ENCODE measurements around the gene ABCF2.

Gene ABCF2

GRCh38 chr7:151175793-151176311 lies 51.2 kb downstream of the ABCF2 start:
- no peak overlapping the region for H2AFZ ChIP-seq (ENCODE audit: low read length)
- no peaks in the 10 kb centered on the region for H3K9me2 ChIP-seq (ENCODE audit: low read depth, low read length)
- no peak overlapping the region for H3K4me3 ChIP-seq (ENCODE audit: low read depth, low read length, poor library complexity, severe bottlenecking)
- no peak overlapping the region for H3K9ac ChIP-seq (ENCODE audit: low read length)
- H3K4me1 ChIP-seq (ENCODE audit: insufficient read depth, low read length, severe bottlenecking): no peaks in the 10 kb centered on the region
- no peaks in the 10 kb centered on the region for H3K9me3 ChIP-seq (ENCODE audit: low read length)
- no peaks in the 10 kb centered on the region for H3F3A ChIP-seq (ENCODE audit: insufficient read depth, low read length)
- no peaks in the 10 kb centered on the region for H3K36me3 ChIP-seq (ENCODE audit: insufficient read depth, low read length)
- H3K4me2 ChIP-seq (ENCODE audit: low read length): no peak overlapping the region
- no peaks in the 10 kb centered on the region for H4K20me1 ChIP-seq (ENCODE audit: insufficient read depth, low read length)
- TF ChIP-seq CTCF (IDR thresholded peaks at IDR 0.05; ENCODE audit: low read length) (peak; percentile 13; the same call in 1 of the 2 replicates), EZH2 (IDR thresholded peaks at IDR 0.05; ENCODE audit: borderline replicate concordance, low read length) (no peak)
- H3K27me3 ChIP-seq (ENCODE audit: insufficient read depth, low read length): peaks cover 9% of the 10 kb centered on the region
- H3K27ac ChIP-seq (ENCODE audit: low read depth, low read length, poor library complexity, severe bottlenecking): no peak overlapping the region
- no peaks in the 10 kb centered on the region for H3K79me2 ChIP-seq (ENCODE audit: insufficient read depth, low read length)

- TF ChIP-seq EZH2 (IDR thresholded peaks at IDR 0.05; ENCODE audit: borderline replicate concordance, low read length) (no peak), CTCF (IDR thresholded peaks at IDR 0.05; ENCODE audit: low read length) (no peak)
- H3K27ac ChIP-seq (ENCODE audit: low read depth, low read length, poor library complexity, severe bottlenecking): no peak overlapping the region
- H4K20me1 ChIP-seq (ENCODE audit: insufficient read depth, low read length): no peaks in the 10 kb centered on the region
- H3F3A ChIP-seq (ENCODE audit: insufficient read depth, low read length): no peaks in the 10 kb centered on the region
- peaks cover 9% of the 10 kb centered on the region for H3K27me3 ChIP-seq (ENCODE audit: insufficient read depth, low read length)
- H3K9me2 ChIP-seq (ENCODE audit: low read depth, low read length): no peaks in the 10 kb centered on the region
- no peak overlapping the region for H2AFZ ChIP-seq (ENCODE audit: low read length)
- H3K9ac ChIP-seq (ENCODE audit: low read length): no peak overlapping the region
- H3K79me2 ChIP-seq (ENCODE audit: insufficient read depth, low read length): no peaks in the 10 kb centered on the region
- no peaks in the 10 kb centered on the region for H3K4me1 ChIP-seq (ENCODE audit: insufficient read depth, low read length, severe bottlenecking)
- no peak overlapping the region for H3K4me2 ChIP-seq (ENCODE audit: low read length)
- H3K36me3 ChIP-seq (ENCODE audit: insufficient read depth, low read length): no peaks in the 10 kb centered on the region
- H3K4me3 ChIP-seq (ENCODE audit: low read depth, low read length, poor library complexity, severe bottlenecking): no peak overlapping the region
- H3K9me3 ChIP-seq (ENCODE audit: low read length): no peaks in the 10 kb centered on the region
These were observed 51.8 kb downstream of the ABCF2 start for GRCh38 chr7:151175047-151175792.

- TF ChIP-seq CTCF (IDR thresholded peaks at IDR 0.05; ENCODE audit: low read length): no peak
- no peak for TF ChIP-seq EZH2 (IDR thresholded peaks at IDR 0.05; ENCODE audit: borderline replicate concordance, low read length)
- H3K9ac ChIP-seq (ENCODE audit: low read length): no peak overlapping the region
- no peaks in the 10 kb centered on the region for H3K36me3 ChIP-seq (ENCODE audit: insufficient read depth, low read length)
- H3F3A ChIP-seq (ENCODE audit: insufficient read depth, low read length): no peaks in the 10 kb centered on the region
- no peak overlapping the region for H3K4me2 ChIP-seq (ENCODE audit: low read length)
- no peak overlapping the region for H3K4me3 ChIP-seq (ENCODE audit: low read depth, low read length, poor library complexity, severe bottlenecking)
- H3K27ac ChIP-seq (ENCODE audit: low read depth, low read length, poor library complexity, severe bottlenecking): no peak overlapping the region
- no peak overlapping the region for H2AFZ ChIP-seq (ENCODE audit: low read length)
- no peaks in the 10 kb centered on the region for H3K9me3 ChIP-seq (ENCODE audit: low read length)
- peaks cover 9% of the 10 kb centered on the region for H3K27me3 ChIP-seq (ENCODE audit: insufficient read depth, low read length)
- H3K4me1 ChIP-seq (ENCODE audit: insufficient read depth, low read length, severe bottlenecking): no peaks in the 10 kb centered on the region
- no peaks in the 10 kb centered on the region for H3K9me2 ChIP-seq (ENCODE audit: low read depth, low read length)
- no peaks in the 10 kb centered on the region for H3K79me2 ChIP-seq (ENCODE audit: insufficient read depth, low read length)
- H4K20me1 ChIP-seq (ENCODE audit: insufficient read depth, low read length): no peaks in the 10 kb centered on the region
These were observed 52.6 kb downstream of the ABCF2 start for GRCh38 chr7:151174246-151175046.
